HepG2 (cell line): ENCODE results near the gene MPP3.

Source experiments
- CEBPB ChIP-seq: IDR thresholded peaks from 2 replicates; pipeline ENCODE4 v1.6.1; 2011; ENCODE audit warnings: low read depth, low read length, improper control_type of control experiment, borderline replicate concordance
- CREM ChIP-seq, 2 experiments: sonication (generic) in 1 of 2; formaldehyde crosslinking in 1 of 2; IDR thresholded peaks; 2 replicates each; pipeline versions ENCODE4 v1.4.0 to v1.6.1; 2016 to 2020; ENCODE audit warnings: antibody characterized with exemption in 1 of 2, mild to moderate bottlenecking in 1 of 2, missing genetic modification reagents in 1 of 2
- FIP1L1 ChIP-seq: fragments of 200-400 bp; formaldehyde crosslinking; IDR thresholded peaks from 2 replicates; pipeline ENCODE4 v1.6.1; 2018; ENCODE audit warnings: low read depth, mild to moderate bottlenecking, low read length, moderate library complexity, borderline replicate concordance; ENCODE audit not compliant: insufficient read depth
- NBN ChIP-seq: fragments of 450-650 bp; conservative IDR thresholded peaks from 2 replicates; pipeline ENCODE4 v1.6.1; 2017
- NFRKB ChIP-seq: fragments of 450-650 bp; IDR thresholded peaks from 2 replicates; pipeline ENCODE4 v1.6.1; 2017
- NFYB ChIP-seq: sonication (generic); formaldehyde crosslinking; IDR thresholded peaks from 2 replicates; pipeline ENCODE4 v1.4.0; 2020; ENCODE audit warnings: missing genetic modification reagents
- POLR2AphosphoS5 ChIP-seq: IDR thresholded peaks from 2 replicates; pipeline ENCODE4 v1.6.1; 2012; ENCODE audit warnings: low read depth, low read length
- SP4 ChIP-seq: sonication (generic); formaldehyde crosslinking; IDR thresholded peaks from 2 replicates; pipeline ENCODE4 v1.8.1; 2023; ENCODE audit warnings: mild to moderate bottlenecking, missing genetic modification reagents
- TF ChIP-seq, protein P1 (sequence below): sonication (generic); formaldehyde crosslinking; IDR thresholded peaks from 2 replicates; pipeline ENCODE4 v1.4.0; 2020; ENCODE audit warnings: missing genetic modification reagents
- TF ChIP-seq, protein P2 (sequence below): sonication (generic); formaldehyde crosslinking; IDR thresholded peaks from 2 replicates; pipeline ENCODE4 v1.9.0; 2022; ENCODE audit warnings: missing genetic modification reagents, mild to moderate bottlenecking, borderline replicate concordance
- TF ChIP-seq, protein P3 (sequence below): sonication (generic); formaldehyde crosslinking; IDR thresholded peaks from 2 replicates; pipeline ENCODE4 v1.8.0; 2022; ENCODE audit warnings: missing genetic modification reagents, mild to moderate bottlenecking, moderate library complexity, borderline replicate concordance
- TF ChIP-seq, protein P4 (sequence below): sonication (generic); formaldehyde crosslinking; IDR thresholded peaks from 2 replicates; pipeline ENCODE4 v1.5.0; 2020; ENCODE audit warnings: mild to moderate bottlenecking, missing genetic modification reagents, moderate library complexity
- TF ChIP-seq, protein P5 (sequence below): sonication (generic); formaldehyde crosslinking; IDR thresholded peaks from 2 replicates; pipeline ENCODE4 v1.4.0; 2020; ENCODE audit warnings: missing genetic modification reagents

DNA sequence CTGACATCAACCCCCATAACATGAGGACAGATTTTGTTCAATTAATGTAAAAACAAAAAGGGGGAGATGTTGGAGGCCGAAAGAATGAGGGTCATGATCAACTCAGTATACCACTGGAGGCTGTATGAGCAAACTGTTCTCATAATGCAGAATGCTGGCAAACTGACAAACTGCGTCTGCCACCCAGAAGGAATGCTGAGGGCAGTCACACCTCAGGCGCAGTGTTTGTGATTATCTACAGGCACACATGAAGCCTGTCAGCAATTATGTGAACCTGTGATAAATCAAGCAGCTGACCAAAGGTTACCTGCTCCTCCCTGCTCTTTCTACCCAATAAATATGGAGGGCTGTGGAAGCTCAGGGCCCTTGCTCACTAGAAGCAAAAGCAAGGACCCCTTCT, 41.3 kb upstream of the MPP3 start:
- TF ChIP-seq NFYB = no peak
- no peak for TF ChIP-seq CREM (IDR thresholded peaks at IDR 0.05)
- no peak for TF ChIP-seq CREM (CRISPR knock-in tag; IDR thresholded peaks at IDR 0.05)
- TF ChIP-seq POLR2AphosphoS5 = no peak
- TF ChIP-seq, protein P1, sequence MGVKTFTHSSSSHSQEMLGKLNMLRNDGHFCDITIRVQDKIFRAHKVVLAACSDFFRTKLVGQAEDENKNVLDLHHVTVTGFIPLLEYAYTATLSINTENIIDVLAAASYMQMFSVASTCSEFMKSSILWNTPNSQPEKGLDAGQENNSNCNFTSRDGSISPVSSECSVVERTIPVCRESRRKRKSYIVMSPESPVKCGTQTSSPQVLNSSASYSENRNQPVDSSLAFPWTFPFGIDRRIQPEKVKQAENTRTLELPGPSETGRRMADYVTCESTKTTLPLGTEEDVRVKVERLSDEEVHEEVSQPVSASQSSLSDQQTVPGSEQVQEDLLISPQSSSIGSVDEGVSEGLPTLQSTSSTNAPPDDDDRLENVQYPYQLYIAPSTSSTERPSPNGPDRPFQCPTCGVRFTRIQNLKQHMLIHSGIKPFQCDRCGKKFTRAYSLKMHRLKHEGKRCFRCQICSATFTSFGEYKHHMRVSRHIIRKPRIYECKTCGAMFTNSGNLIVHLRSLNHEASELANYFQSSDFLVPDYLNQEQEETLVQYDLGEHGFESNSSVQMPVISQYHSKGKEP = no peak
- no peak for TF ChIP-seq CEBPB
- TF ChIP-seq, protein P2, sequence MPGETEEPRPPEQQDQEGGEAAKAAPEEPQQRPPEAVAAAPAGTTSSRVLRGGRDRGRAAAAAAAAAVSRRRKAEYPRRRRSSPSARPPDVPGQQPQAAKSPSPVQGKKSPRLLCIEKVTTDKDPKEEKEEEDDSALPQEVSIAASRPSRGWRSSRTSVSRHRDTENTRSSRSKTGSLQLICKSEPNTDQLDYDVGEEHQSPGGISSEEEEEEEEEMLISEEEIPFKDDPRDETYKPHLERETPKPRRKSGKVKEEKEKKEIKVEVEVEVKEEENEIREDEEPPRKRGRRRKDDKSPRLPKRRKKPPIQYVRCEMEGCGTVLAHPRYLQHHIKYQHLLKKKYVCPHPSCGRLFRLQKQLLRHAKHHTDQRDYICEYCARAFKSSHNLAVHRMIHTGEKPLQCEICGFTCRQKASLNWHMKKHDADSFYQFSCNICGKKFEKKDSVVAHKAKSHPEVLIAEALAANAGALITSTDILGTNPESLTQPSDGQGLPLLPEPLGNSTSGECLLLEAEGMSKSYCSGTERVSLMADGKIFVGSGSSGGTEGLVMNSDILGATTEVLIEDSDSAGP (CRISPR knock-in tag) = no peak
- no peak for TF ChIP-seq FIP1L1
- TF ChIP-seq, protein P3, sequence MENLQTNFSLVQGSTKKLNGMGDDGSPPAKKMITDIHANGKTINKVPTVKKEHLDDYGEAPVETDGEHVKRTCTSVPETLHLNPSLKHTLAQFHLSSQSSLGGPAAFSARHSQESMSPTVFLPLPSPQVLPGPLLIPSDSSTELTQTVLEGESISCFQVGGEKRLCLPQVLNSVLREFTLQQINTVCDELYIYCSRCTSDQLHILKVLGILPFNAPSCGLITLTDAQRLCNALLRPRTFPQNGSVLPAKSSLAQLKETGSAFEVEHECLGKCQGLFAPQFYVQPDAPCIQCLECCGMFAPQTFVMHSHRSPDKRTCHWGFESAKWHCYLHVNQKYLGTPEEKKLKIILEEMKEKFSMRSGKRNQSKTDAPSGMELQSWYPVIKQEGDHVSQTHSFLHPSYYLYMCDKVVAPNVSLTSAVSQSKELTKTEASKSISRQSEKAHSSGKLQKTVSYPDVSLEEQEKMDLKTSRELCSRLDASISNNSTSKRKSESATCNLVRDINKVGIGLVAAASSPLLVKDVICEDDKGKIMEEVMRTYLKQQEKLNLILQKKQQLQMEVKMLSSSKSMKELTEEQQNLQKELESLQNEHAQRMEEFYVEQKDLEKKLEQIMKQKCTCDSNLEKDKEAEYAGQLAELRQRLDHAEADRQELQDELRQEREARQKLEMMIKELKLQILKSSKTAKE (CRISPR knock-in tag) = no peak
- TF ChIP-seq, protein P4, sequence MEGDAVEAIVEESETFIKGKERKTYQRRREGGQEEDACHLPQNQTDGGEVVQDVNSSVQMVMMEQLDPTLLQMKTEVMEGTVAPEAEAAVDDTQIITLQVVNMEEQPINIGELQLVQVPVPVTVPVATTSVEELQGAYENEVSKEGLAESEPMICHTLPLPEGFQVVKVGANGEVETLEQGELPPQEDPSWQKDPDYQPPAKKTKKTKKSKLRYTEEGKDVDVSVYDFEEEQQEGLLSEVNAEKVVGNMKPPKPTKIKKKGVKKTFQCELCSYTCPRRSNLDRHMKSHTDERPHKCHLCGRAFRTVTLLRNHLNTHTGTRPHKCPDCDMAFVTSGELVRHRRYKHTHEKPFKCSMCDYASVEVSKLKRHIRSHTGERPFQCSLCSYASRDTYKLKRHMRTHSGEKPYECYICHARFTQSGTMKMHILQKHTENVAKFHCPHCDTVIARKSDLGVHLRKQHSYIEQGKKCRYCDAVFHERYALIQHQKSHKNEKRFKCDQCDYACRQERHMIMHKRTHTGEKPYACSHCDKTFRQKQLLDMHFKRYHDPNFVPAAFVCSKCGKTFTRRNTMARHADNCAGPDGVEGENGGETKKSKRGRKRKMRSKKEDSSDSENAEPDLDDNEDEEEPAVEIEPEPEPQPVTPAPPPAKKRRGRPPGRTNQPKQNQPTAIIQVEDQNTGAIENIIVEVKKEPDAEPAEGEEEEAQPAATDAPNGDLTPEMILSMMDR (CRISPR knock-in tag) = no peak
- no peak for TF ChIP-seq SP4 (CRISPR knock-in tag)
- TF ChIP-seq NBN = no peak
- TF ChIP-seq, protein P5, sequence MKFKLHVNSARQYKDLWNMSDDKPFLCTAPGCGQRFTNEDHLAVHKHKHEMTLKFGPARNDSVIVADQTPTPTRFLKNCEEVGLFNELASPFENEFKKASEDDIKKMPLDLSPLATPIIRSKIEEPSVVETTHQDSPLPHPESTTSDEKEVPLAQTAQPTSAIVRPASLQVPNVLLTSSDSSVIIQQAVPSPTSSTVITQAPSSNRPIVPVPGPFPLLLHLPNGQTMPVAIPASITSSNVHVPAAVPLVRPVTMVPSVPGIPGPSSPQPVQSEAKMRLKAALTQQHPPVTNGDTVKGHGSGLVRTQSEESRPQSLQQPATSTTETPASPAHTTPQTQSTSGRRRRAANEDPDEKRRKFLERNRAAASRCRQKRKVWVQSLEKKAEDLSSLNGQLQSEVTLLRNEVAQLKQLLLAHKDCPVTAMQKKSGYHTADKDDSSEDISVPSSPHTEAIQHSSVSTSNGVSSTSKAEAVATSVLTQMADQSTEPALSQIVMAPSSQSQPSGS = no peak
- TF ChIP-seq NFRKB = no peak
